CD14-positive monocyte (primary cell): ENCODE measurements around the gene WDR48. TPM values are rescaled to one million over a fixed set of nuclear protein-coding genes. Genes with fewer than 3 reads are reported as not detected.

ENCODE experiments used
- DNase-seq, 3 donors: peaks; one replicate each; pipeline ENCODE4 v3.0.0-alpha.2; 2011 to 2022
- H2AFZ ChIP-seq: 2 replicates; pipeline ENCODE4 v1.6.0; 2012; ENCODE audit warnings: mild to moderate bottlenecking, low read depth, low read length, inconsistent platforms; ENCODE audit not compliant: insufficient read depth, poor library complexity, severe bottlenecking
- H3K27ac ChIP-seq, 2 donors: 1 replicate in 1 of 2; 2 replicates in 1 of 2; pipeline ENCODE4 v1.5.1; 2012 to 2013; ENCODE audit warnings: low read length in 2 of 2, control low read depth in 1 of 2, inconsistent platforms in 1 of 2, low read depth in 1 of 2, mild to moderate bottlenecking in 1 of 2
- H3K27me3 ChIP-seq, 2 donors: one replicate each; pipeline versions ENCODE4 v1.6.0 to v1.6.1; 2011 to 2013; ENCODE audit warnings: low read length in 2 of 2; ENCODE audit not compliant: control insufficient read depth in 2 of 2, insufficient read depth in 2 of 2
- H3K36me3 ChIP-seq, 2 donors: replicated peaks in 1 of 2; 1 replicate in 1 of 2; 2 replicates in 1 of 2; pipeline versions ENCODE4 v1.5.1 to v1.6.1; 2012 to 2013; ENCODE audit warnings: low read length in 2 of 2, control low read depth in 1 of 2, inconsistent platforms in 1 of 2, mild to moderate bottlenecking in 1 of 2; ENCODE audit not compliant: insufficient read depth in 2 of 2, control insufficient read depth in 1 of 2
- H3K4me1 ChIP-seq, 2 donors: 1 replicate in 1 of 2; 2 replicates in 1 of 2; pipeline versions ENCODE4 v1.5.1 to v1.6.1; 2012 to 2013; ENCODE audit warnings: low read length in 2 of 2, control low read depth in 1 of 2, inconsistent platforms in 1 of 2, mild to moderate bottlenecking in 1 of 2, moderate library complexity in 1 of 2; ENCODE audit not compliant: insufficient read depth in 2 of 2, control insufficient read depth in 1 of 2
- H3K4me2 ChIP-seq: replicated peaks from 2 replicates; pipeline ENCODE3; 2012; ENCODE audit warnings: low read length, moderate library complexity, mild to moderate bottlenecking; ENCODE audit not compliant: poor library complexity, severe bottlenecking; ENCODE audit errors: extremely low read depth
- H3K4me3 ChIP-seq, 3 experiments: fragments of 200-600 bp in 1 of 3; sonication (generic) in 1 of 3; replicated peaks in 1 of 3; 1 replicate in 2 of 3; 2 replicates in 1 of 3; pipeline ENCODE4 v1.5.1; 2011 to 2013; ENCODE audit warnings: low read length in 3 of 3, mild to moderate bottlenecking in 3 of 3, control low read depth in 2 of 3, low read depth in 2 of 3, inconsistent platforms in 1 of 3, moderate library complexity in 1 of 3
- H3K79me2 ChIP-seq: 2 replicates; pipeline ENCODE4 v1.6.0; 2012; ENCODE audit warnings: mild to moderate bottlenecking, control low read depth, inconsistent platforms, low read length, moderate library complexity; ENCODE audit not compliant: insufficient read depth
- H3K9ac ChIP-seq: 2 replicates; pipeline ENCODE4 v1.6.0; 2017; ENCODE audit warnings: low read length, mild to moderate bottlenecking; ENCODE audit not compliant: insufficient read depth, poor library complexity, severe bottlenecking
- H3K9me3 ChIP-seq, 2 donors: replicated peaks in 1 of 2; 1 replicate in 1 of 2; 2 replicates in 1 of 2; pipeline versions ENCODE4 v1.5.1 to v1.6.1; 2012 to 2013; ENCODE audit warnings: low read length in 2 of 2, control low read depth in 1 of 2; ENCODE audit not compliant: control insufficient read depth in 1 of 2, insufficient read depth in 1 of 2
- H4K20me1 ChIP-seq: 2 replicates; pipeline ENCODE4 v1.6.0; 2012; ENCODE audit warnings: mild to moderate bottlenecking, low read length, control low read depth, moderate library complexity; ENCODE audit not compliant: insufficient read depth
- H3K27ac Mint-ChIP-seq, 7 donors: one replicate each; pipeline ENCODE4 v1.8.0; 2020; ENCODE audit warnings: mild to moderate bottlenecking in 7 of 7, mixed read lengths in 7 of 7, moderate library complexity in 6 of 7, inconsistent platforms in 2 of 7
- H3K27me3 Mint-ChIP-seq, 3 donors: one replicate each; pipeline ENCODE4 v1.8.0; 2021 to 2022; ENCODE audit warnings: low read depth in 3 of 3, mild to moderate bottlenecking in 3 of 3, mixed read lengths in 3 of 3, moderate library complexity in 3 of 3, inconsistent platforms in 1 of 3
- H3K36me3 Mint-ChIP-seq, 2 donors: one replicate each; pipeline ENCODE4 v1.8.0; 2020; ENCODE audit warnings: mixed read lengths in 2 of 2, inconsistent platforms in 1 of 2, mild to moderate bottlenecking in 1 of 2
- H3K4me1 Mint-ChIP-seq: one replicate; pipeline ENCODE4 v1.8.0; 2020; ENCODE audit warnings: mild to moderate bottlenecking, mixed read lengths
- H3K4me3 Mint-ChIP-seq, 2 donors: one replicate each; pipeline ENCODE4 v1.8.0; 2020; ENCODE audit warnings: mild to moderate bottlenecking in 2 of 2, mixed read lengths in 2 of 2, moderate library complexity in 1 of 2
- H3K9me3 Mint-ChIP-seq, 7 donors: one replicate each; pipeline ENCODE4 v1.8.0; 2020 to 2022; ENCODE audit warnings: mixed read lengths in 7 of 7, mild to moderate bottlenecking in 6 of 7, moderate library complexity in 6 of 7, inconsistent platforms in 2 of 7
- CTCF ChIP-seq: fragments of 200-600 bp; IDR thresholded peaks from one replicate; pipeline ENCODE4 v1.8.0; 2022; ENCODE audit warnings: antibody characterized with exemption, mild to moderate bottlenecking
- WGBS: methylation state at CpG from one replicate; pipeline ENCODE4 v1.1.5; 2013; ENCODE audit warnings: missing lambda C conversion rate; ENCODE audit not compliant: insufficient coverage; 5-methylcytosine and 5-hydroxymethylcytosine counted together
- intact Hi-C, 2 donors: fragments of 100-400 bp; cut with micrococcal nuclease; formaldehyde crosslinking; loops; one replicate each; pipeline versions ENCODE4 v1.15.0 to v1.15.1; 2023
- polyA plus RNA-seq, 3 donors: library from polyadenylated mRNA; depleted of rRNA in 1 of 3; unstranded in 2 of 3; stranded (reverse) in 1 of 3; fragments of 300-500 nt in 2 of 3; fragments of >200 nt in 1 of 3; fragmentation: Illumina TruSeq in 2 of 3; gene quantifications; 1 replicate in 2 of 3; 2 replicates in 1 of 3; pipeline ENCODE4 v1.2.3, GENCODE V29; 2012 to 2021

The WDR48 gene
- polyA plus RNA-seq, 3 donors: 15.0 to 22.7 (median 17.1) TPM

DNA sequence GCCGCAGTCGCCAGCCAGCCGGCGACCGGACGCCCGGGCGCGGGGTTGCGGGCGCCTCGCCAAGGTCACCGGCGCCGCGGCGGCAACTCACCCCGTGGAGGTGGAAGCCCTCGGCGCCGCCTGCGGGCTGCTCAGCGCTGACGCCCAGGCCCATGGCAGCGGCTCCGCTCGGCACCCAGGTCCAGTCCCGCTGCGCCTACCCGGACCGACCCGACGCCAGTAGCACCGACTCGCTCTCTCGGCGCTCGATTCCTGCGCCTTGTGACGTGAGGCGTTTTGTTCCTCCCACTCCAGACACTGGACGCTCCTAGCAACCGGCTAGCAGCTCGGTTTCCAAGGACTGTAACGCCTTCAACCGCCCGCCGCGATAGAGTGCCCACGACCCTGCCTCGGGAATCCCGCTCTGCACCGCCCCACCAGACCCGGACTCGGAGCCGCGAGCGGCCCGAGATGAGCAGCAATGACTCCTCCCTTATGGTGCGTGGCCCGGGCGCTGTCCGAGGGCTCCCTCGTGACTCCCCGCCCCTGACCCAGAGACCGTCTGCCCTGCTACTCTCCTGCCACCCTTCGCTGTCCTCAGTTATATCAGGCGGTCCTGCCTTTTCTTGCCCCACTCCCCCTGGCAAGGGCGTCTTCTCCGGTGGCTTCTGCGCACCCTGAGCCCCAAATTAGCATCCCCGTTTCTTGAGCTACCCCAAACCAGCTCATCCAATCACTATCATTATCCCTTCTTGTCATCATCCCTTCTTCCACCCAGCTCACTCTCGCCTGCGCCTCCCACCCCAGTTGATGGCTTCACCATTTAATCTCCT is 55.8 kb downstream of the WDR48 start, which contains the start of the genes GORASP1 and TTC21A:
Gene GORASP1, minus strand, starts transcription at position 240 of the 812 bp plus-strand sequence. Its CDS starts 86 bp downstream, at position 154.
Gene TTC21A, plus strand, starts transcription at position 293 of the 812 bp plus-strand sequence. Its CDS starts 158 bp downstream, at position 451.
- intact Hi-C loops: loop anchor here (2.0 to 10.0 kb wide), 4 partner anchors 39 to 177 kb away; partner anchors contain the start of gene CX3CR1 (in 1 of the 2)
- TF ChIP-seq CTCF: no peak
- H3K27me3 Mint-ChIP-seq: peaks cover 5 to 16% (median 12%) of the 10 kb centered on the region in 3 donors

DNA sequence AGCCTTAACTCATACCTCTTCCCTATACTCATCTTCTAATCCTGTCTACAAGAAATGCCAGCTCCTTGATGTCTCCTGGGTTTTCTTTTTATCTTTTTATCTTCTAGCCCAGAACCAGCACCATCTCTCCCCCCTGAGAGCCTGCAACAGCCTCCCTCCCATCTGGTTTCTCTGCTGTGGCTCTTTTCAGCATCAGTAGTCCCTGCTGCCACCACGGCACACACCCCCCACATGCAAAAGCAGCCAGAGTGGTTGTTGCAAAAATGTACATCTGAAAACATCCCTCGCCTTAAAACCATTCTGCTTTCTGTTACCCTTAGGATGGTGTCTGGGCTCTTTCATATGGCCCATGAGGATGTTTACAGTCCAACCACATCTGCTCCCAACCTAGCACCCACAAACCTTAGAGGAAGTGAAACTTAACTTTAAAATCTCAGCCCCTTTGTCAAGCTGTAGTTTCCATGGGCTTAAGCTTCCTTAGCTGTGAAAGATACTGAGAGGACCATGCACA is 56.4 kb downstream of the WDR48 start:
- Mint-ChIP-seq H3K4me1 (peaks cover 53% of the 10 kb centered on the region), H3K27me3 (peaks cover 7 to 16% (median 12%) of the 10 kb centered on the region in 3 donors), H3K4me3 (peak overlapping the region; percentile 96), H3K36me3 (peaks cover 11 to 30% of the 10 kb centered on the region in 2 donors), H3K9me3 (no peaks in the 10 kb centered on the region), H3K27ac (peak overlapping the region; percentile 89 to 98 (median 95))
- intact Hi-C loops: loop anchor here (5.0 to 10.0 kb wide), 3 partner anchors 69 to 177 kb away; partner anchors contain the start of gene CX3CR1 (in 1 of the 2)
- H3K9ac ChIP-seq: peak overlapping the region; percentile 87
- peak overlapping the region; percentile 87 for H2AFZ ChIP-seq
- H3K79me2 ChIP-seq: peaks cover 43% of the 10 kb centered on the region
- WGBS: 20% methylated on average over 1 of the region's 2 CpGs
- no peaks in the 10 kb centered on the region for H3K27me3 ChIP-seq
- peaks cover 29 to 42% of the 10 kb centered on the region in 2 donors for H3K4me1 ChIP-seq
- peak overlapping the region; percentile 95 for H3K4me2 ChIP-seq
- H3K36me3 ChIP-seq: peaks cover 0 to 4% of the 10 kb centered on the region in 2 donors
- H3K27ac ChIP-seq: peak overlapping the region; percentile 64 to 82
- no peaks in the 10 kb centered on the region for H3K9me3 ChIP-seq
- DNase-seq: peak; percentile 61 to 80 (median 71)
- H4K20me1 ChIP-seq: peaks cover 34% of the 10 kb centered on the region
- no peak for TF ChIP-seq CTCF
- H3K4me3 ChIP-seq: peak overlapping the region; percentile 64 to 85 (median 81)

More for the DNA sequence above, 55.8 kb downstream of the WDR48 start, which contains the start of the genes GORASP1 and TTC21A:
- H3K36me3 Mint-ChIP-seq: peaks cover 15 to 34% of the 10 kb centered on the region in 2 donors
- Histone ChIP-seq H3K4me1 (peaks cover 29 to 42% of the 10 kb centered on the region in 2 donors), H4K20me1 (peaks cover 40% of the 10 kb centered on the region), H3K9ac (peak within 1 kb of the TSS; percentile 87), H3K4me2 (peak within 1 kb of the TSS; percentile 95), H2AFZ (peak within 1 kb of the TSS; percentile 87), H3K27ac (peak within 1 kb of the TSS; percentile 64 to 82), H3K4me3 (peak within 1 kb of the TSS; percentile 64 to 85 (median 81)), H3K79me2 (peaks cover 49% of the 10 kb centered on the region), H3K36me3 (peaks cover 0 to 9% of the 10 kb centered on the region in 2 donors), H3K9me3 (no peaks in the 10 kb centered on the region), H3K27me3 (no peaks in the 10 kb centered on the region)
- H3K9me3 Mint-ChIP-seq: no peaks in the 10 kb centered on the region
- peaks cover 54% of the 10 kb centered on the region for H3K4me1 Mint-ChIP-seq
- under 1% methylated on average over 74 of the region's 74 CpGs for WGBS
- DNase-seq: peak; percentile 71 to 82 (median 78)
- peak within 1 kb of the TSS; percentile 89 to 98 (median 95) for H3K27ac Mint-ChIP-seq
- peak within 1 kb of the TSS; percentile 96 for H3K4me3 Mint-ChIP-seq
